Hepatocyte (in vitro differentiated cells): Measurements from ENCODE around the gene CCDC142.

Experiments used
- EZH2 ChIP-seq: fragments of 200-600 bp; sonication (generic); IDR thresholded peaks from 2 replicates; pipeline ENCODE4 v1.6.1; 2016; ENCODE audit warnings: antibody characterized with exemption, mild to moderate bottlenecking, borderline replicate concordance
- TF ChIP-seq, protein P1 (sequence below): fragments of 200-600 bp; sonication (generic); IDR thresholded peaks from 2 replicates; pipeline ENCODE4 v1.5.1; 2016; ENCODE audit warnings: antibody characterized with exemption, mild to moderate bottlenecking; ENCODE audit not compliant: poor library complexity

DNA sequence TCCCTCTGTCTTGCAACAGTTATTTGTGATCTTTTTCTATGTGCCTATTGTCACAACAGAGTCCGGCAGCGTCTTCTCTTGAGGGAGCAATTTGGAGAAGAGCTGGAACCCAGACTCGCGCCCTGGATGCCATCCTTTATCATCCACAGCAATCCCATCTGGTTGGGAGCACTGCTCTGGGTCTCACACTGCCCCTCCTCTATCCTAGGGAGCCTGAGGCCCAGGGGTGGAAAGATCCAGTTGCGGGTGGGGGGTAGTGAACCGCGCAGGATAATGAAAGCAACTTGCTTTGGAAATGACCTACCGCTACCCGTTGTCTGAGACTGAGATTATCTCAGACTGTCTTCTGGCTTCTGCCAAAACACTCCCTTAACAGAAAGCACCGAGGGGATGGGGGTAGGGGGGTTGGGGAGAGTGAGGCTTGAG lies 23.8 kb downstream of the CCDC142 start:
- TF ChIP-seq, protein P1, sequence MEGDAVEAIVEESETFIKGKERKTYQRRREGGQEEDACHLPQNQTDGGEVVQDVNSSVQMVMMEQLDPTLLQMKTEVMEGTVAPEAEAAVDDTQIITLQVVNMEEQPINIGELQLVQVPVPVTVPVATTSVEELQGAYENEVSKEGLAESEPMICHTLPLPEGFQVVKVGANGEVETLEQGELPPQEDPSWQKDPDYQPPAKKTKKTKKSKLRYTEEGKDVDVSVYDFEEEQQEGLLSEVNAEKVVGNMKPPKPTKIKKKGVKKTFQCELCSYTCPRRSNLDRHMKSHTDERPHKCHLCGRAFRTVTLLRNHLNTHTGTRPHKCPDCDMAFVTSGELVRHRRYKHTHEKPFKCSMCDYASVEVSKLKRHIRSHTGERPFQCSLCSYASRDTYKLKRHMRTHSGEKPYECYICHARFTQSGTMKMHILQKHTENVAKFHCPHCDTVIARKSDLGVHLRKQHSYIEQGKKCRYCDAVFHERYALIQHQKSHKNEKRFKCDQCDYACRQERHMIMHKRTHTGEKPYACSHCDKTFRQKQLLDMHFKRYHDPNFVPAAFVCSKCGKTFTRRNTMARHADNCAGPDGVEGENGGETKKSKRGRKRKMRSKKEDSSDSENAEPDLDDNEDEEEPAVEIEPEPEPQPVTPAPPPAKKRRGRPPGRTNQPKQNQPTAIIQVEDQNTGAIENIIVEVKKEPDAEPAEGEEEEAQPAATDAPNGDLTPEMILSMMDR: no peak
- no peak for TF ChIP-seq EZH2
